ACC112 (cell line): ENCODE measurements around the gene EEF2K.

ENCODE experiments used
- H2AFZ ChIP-seq: fragments of 200-600 bp; sonication (generic); one replicate; pipeline ENCODE4 v1.6.0; 2017; ENCODE audit warnings: antibody characterized with exemption, low read length; ENCODE audit not compliant: unreplicated experiment
- H3K27ac ChIP-seq: fragments of 200-600 bp; sonication (generic); 2 replicates; pipeline ENCODE4 v1.5.1; 2014; ENCODE audit warnings: low read depth, mild to moderate bottlenecking, antibody characterized with exemption, low read length, moderate library complexity
- H3K27me3 ChIP-seq: fragments of 200-600 bp; sonication (generic); 2 replicates; pipeline ENCODE4 v1.6.1; 2014; ENCODE audit warnings: mild to moderate bottlenecking, antibody characterized with exemption, low read length, moderate library complexity, mixed read lengths; ENCODE audit not compliant: insufficient read depth
- H3K36me3 ChIP-seq: fragments of 200-600 bp; sonication (generic); 2 replicates; pipeline ENCODE4 v1.6.1; 2016; ENCODE audit warnings: mild to moderate bottlenecking, antibody characterized with exemption, low read length, moderate library complexity, mixed read lengths; ENCODE audit not compliant: insufficient read depth
- H3K4me1 ChIP-seq: fragments of 200-600 bp; sonication (generic); one replicate; pipeline ENCODE4 v1.6.1; 2016; ENCODE audit warnings: low read length, mixed read lengths; ENCODE audit not compliant: insufficient read depth, unreplicated experiment, control insufficient read depth
- H3K4me3 ChIP-seq: fragments of 200-600 bp; sonication (generic); 2 replicates; pipeline ENCODE4 v1.5.1; 2014; ENCODE audit warnings: mild to moderate bottlenecking, low read depth, low read length
- H3K79me2 ChIP-seq: fragments of 200-600 bp; sonication (generic); one replicate; pipeline ENCODE4 v1.6.0; 2016; ENCODE audit warnings: low read length; ENCODE audit not compliant: control insufficient read depth, unreplicated experiment, insufficient read depth

The EEF2K gene

DNA sequence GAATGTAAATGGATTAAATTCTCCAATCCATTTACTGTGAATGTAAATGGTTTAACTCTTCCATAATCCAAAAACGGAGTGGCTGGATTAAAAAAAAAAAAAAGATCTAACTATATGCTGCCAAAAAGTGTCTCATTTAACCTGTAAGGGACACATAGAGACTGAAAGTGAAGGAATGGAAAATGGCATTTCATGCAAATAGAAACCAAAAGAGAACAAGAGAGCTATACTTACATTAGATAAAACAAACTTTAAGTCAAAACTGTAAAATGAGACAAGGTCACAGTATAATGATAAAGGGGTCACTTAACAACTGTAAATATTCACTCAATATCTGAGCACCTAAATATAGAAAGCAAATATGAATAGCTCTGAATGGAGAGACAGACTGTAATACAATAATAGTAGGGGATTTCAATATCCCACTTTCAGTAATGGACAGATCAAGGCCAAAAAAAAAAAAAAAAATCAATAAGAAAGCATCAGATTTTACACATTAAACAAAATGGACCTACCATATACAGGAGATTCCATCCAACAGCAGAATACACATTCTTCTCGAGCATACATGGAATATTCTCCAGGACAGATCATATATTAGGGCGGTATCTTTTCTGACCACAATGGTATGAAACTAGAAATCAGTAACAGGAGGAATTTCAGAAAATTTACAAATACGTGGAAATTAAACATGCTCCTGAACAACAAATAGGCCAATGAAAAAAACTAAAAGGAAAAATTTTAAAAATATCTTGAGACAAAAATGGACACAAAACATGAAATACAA, 132.0 kb downstream of the EEF2K start:
- Histone ChIP-seq H3K36me3 (peaks cover 65% of the 10 kb centered on the region), H3K4me3 (no peak overlapping the region)

More for the DNA sequence above, 132.0 kb downstream of the EEF2K start:
- Histone ChIP-seq H3K79me2 (no peaks in the 10 kb centered on the region), H3K4me1 (no peaks in the 10 kb centered on the region), H2AFZ (no peak overlapping the region), H3K27me3 (no peaks in the 10 kb centered on the region), H3K27ac (no peak overlapping the region)
